SHP77 treated with DMSO at 0.1 percent for 48 hours (cell line): ENCODE measurements around the gene TTLL5.

Source experiments
- DNase-seq: peaks from one replicate; lab custom pipeline; 2025; lab: John Stamatoyannopoulos, UW

TTLL5 gene

GRCh38 chr14:75697918-75698317 is 36.9 kb downstream of the TTLL5 start:
- no peak for DNase-seq

DNA sequence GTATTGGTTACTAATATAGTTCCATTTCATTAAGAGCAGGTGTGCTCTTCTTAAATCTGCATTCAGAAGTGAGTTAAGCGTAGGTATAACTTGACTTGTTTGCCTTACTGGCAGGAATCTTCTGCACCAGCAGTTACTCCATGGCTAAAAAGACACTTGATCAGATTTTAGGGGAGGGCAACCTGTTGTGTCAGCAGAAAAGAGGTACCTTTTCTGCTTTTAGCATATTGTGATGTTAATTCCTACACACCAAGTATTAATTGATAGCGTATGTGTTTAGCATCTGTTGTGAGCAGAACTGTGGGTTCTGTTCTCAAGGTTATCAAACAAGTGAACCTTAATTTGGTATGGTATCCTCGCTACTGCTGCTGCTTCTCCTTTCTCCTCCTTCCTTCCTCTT is 38.3 kb downstream of the TTLL5 start:
- no peak for DNase-seq

- DNase-seq = no peak
These were observed 39.2 kb downstream of the TTLL5 start for GRCh38 chr14:75700295-75700694.

GRCh38 chr14:75702122-75702521 is 41.1 kb downstream of the TTLL5 start:
- no peak for DNase-seq

DNA sequence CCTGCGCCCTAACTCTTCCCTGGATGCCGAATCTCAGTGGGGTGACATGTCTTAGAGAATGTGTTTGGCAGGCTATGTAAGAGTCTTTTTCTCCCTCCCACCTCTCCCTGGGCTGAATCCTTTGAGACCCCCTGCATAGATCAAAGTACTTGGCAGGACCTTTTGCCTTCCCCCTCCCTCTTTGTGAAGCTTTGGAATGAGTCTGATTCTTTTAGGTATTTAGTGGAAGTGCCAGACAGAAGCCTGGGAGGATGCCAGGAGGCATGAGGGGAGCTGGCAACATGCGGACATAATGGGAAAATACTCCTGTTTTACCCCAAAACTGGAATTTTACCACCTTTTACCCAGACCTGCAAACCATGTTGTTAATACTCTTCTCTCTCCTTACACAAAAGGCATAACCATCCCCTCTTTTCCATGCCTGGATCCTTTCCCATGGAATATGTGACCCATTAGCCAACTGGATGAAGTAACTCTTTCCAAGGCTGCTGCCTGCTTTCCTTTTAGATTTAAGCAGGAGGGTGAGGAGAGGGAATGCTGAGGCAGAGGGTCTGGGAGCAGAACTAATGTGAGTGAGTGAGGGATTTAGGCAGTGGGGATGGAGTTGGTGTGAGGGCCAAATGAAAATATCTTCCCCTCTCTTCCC is 41.7 kb downstream of the TTLL5 start:
- DNase-seq = no peak

- DNase-seq = no peak
These were observed 42.4 kb downstream of the TTLL5 start for GRCh38 chr14:75703467-75703866.

DNA sequence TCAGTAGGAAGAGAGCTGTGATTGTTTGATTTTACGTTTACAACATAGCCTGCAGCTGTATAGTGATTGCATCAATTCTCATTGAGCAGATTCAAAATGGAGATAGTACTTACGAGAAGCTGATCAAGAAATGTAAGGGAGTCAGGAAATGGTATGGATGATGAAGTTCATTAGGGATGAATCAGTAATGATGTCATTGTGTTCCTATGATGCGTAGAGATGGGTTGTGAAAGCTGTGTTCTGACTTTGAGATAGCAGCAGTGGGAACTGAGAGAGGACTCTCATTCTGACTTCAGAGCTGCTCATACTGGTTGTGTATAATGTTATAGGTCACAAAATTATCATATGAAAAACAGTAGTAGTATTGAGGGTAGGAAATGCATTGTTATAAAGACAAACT is 44.0 kb downstream of the TTLL5 start:
- no peak for DNase-seq

DNA sequence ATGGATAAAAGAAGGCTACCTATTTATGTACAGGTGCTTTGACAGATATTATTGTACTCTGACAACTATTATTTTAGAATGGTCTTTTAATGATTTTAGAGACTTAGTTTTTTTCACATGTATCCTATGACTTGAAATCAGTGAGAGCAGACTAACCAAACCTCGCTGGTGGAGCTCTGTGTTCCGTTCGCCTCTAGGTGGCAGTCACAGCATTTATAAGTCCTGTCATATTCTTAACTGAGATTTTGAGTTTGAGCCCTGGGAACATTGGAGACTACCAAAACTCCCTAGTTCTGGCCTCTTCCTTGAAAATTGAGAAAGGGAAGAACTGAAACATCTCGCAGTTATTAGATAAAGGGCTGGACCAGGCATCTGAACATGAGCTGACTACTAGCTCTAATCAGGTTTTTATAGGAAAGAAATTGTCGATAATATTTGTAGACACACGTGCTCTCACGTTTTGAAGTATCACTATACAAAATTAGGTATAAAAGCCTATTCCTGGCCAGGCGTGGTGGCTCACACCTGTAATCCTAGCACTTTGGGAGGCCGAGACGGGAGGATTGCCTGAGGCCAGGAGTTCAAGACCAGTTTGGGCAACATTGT is 48.3 kb downstream of the TTLL5 start:
- DNase-seq = peak; percentile 62

- DNase-seq = no peak
These were observed 50.2 kb downstream of the TTLL5 start for GRCh38 chr14:75711105-75711795.

- DNase-seq = no peak
These were observed 50.8 kb downstream of the TTLL5 start for GRCh38 chr14:75711796-75712211.

DNA sequence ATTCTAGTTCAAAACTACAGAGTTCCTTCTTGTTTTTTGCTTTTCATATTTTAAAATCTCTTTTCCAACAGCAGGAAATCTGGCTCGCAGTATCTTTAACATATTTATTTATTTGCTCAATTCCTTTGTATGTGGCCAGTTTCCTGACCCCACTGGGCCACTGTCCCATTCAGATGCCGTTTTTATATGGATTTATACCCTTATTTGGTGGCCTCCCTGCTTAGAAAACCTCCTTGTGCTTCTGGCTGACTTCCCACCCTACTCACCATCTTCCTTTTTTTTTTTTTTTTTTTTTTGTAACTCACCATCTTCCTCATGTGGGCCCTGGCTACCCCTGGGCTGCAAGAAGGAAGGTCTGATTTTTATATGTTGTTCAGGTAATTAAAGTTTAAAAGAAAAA is 53.9 kb downstream of the TTLL5 start:
- DNase-seq = no peak

GRCh38 chr14:75715926-75716780 is 55.1 kb downstream of the TTLL5 start:
- no peak for DNase-seq

DNA sequence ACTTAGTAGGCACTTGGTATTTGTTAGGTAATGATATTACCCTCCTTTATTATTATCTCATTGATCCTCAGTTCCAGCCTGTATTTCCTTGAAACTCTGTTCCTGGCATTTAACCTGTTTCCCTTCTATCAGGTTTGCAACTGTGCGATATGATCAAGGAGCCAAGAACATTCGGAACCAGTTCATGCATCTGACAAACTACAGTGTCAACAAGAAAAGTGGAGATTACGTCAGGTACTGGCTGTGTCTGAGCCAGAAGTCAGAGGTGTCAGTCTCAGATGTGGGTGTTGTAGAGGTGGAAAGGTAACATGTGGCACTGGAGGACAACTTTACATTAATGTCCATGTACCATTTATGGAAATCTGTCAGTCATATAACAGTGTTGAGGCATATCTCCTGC is 56.7 kb downstream of the TTLL5 start:
- no peak for DNase-seq

- DNase-seq = no peak
These were observed 57.2 kb downstream of the TTLL5 start for GRCh38 chr14:75718199-75718598.

DNA sequence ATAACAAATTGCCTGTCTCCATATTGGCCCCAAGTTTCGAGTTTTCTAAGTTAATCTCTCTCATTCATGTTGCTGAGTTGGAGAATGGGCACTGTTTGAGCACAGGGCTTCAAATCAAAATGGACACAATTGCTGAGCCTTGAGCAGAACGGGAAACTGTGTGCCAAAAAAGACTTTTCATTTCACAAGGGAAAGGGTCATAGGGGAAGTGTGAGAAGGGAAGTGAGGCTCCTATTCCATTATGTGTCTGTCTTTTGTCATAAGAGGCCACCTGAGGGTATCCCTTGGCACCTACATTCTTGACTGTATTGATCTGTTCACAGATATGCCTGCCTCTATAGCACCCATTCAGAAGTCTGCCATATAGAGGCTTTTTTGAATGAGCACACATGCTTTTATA is 59.1 kb downstream of the TTLL5 start:
- DNase-seq = no peak

DNA sequence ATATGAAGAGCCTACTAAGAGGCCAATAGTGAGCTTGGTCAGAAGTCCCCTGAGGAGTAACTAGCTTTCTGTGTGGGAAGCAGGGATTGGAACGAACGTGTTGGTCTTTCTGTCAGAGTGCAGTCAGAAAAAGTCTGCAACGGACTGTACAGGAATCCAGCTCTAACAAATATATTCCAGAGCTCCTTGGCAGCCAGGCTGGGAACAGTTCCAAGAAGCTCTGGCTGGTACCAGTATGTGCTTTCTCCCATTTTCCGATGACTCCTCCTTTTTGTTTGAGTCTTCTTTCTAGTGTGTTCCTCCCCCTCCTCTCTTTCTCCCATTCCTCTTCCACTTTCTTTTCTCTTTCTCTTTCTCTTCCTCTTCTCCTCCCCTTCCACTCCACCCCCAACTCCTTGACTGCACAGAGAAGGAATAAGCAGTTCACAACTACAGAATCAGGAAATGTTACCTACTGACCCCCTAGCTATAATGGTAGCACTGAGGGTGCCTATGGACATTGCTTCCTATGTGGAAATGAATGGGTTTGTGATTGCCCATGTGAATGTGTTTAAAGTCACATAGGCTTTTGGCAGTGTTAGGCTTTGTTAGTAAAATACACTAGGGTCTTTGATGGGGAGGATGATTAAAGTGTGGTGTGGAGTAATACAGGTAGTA is 59.9 kb downstream of the TTLL5 start:
- DNase-seq = no peak

DNA sequence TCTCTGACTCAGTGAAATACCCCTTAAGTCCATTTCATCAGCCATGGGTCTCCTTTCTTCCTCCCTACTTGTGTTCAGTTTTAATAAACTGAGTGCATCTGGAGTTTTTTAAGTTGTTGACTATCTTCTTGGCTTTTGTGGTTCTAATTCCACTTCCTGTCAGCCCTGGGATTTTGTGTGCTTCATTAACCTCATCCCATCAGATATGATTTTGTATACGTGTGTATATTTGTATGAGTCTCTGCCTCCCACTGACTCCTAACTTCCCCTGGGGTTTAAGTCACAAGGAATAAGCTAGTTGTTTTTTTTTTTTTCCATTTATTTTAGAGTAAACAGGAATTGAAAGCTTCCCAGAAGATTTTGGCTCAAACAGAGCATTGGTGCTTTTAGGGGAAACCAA is 62.7 kb downstream of the TTLL5 start:
- no peak for DNase-seq

GRCh38 chr14:75724414-75725204 is 63.6 kb downstream of the TTLL5 start:
- no peak for DNase-seq

GRCh38 chr14:75725481-75725880 is 64.4 kb downstream of the TTLL5 start:
- DNase-seq = no peak

DNA sequence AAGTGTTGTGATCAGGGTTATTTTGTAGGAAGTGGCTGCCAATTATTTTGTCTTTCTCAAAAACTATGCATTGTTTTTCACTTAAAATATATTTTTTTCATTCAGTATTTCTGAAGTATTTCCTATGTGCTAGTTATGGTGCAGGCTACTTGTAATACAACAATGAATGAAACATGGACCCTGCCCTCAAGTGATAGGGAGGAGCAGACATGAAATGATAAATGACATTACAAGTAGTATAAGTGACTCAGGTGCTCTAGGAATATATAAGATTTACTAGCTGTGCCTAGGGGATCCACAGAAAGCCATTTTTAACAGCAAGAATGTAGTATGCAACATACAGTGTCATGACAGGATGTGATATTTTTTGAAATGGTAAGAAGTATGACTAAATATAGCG is 65.3 kb downstream of the TTLL5 start:
- DNase-seq = no peak

- no peak for DNase-seq
These were observed 66.1 kb downstream of the TTLL5 start for GRCh38 chr14:75727124-75727523.
